ENCODE data around the gene CRIP1.

CRIP1 gene, protein sequence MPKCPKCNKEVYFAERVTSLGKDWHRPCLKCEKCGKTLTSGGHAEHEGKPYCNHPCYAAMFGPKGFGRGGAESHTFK

DNA sequence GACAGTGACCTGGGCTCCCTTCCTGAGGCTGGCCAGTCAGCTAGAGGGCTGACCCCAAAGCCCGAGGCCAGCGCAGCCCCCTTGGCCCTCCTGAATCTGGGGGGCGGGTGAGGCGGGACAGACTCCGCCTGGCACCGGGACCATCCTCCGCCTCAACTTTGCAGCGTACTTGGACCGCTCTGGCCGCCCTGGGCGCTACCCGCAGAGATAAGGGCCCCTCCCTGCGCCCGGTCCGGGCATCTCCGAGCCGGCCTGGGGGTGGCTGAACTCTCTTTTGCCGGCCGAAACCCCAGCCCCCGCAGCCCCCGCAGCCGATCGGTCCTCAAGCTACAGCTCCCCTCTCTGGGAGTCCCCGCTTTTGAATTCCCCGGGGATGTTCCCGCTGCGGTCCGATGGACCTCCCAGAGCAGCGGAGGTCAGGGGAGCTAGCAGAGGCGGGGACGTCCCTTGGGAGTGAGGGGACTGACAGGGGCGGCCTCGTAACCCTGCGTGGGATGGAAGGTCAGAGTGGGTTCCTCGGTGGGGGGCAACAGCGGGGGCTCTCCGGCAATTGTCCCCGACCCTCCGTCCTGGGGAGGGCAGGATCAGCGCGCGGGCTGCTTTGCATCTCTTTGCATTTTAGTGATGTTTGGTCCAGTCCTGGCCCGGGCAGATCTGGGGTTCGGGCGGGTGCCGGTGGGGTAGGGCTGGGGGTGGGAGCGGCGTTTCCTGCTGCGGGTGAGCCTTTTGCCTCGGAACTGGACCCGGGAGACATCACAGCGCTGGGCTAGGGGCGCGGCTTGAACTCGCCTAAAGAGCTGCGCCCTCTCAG lies at the start of gene CRIP1:
Gene CRIP1 (plus strand): TSS at position 724 of the 811 bp plus-strand sequence. CDS start 374 bp downstream, outside the sequence.
- no peak for DNase-seq (ENCODE audit: low read depth)

DNA sequence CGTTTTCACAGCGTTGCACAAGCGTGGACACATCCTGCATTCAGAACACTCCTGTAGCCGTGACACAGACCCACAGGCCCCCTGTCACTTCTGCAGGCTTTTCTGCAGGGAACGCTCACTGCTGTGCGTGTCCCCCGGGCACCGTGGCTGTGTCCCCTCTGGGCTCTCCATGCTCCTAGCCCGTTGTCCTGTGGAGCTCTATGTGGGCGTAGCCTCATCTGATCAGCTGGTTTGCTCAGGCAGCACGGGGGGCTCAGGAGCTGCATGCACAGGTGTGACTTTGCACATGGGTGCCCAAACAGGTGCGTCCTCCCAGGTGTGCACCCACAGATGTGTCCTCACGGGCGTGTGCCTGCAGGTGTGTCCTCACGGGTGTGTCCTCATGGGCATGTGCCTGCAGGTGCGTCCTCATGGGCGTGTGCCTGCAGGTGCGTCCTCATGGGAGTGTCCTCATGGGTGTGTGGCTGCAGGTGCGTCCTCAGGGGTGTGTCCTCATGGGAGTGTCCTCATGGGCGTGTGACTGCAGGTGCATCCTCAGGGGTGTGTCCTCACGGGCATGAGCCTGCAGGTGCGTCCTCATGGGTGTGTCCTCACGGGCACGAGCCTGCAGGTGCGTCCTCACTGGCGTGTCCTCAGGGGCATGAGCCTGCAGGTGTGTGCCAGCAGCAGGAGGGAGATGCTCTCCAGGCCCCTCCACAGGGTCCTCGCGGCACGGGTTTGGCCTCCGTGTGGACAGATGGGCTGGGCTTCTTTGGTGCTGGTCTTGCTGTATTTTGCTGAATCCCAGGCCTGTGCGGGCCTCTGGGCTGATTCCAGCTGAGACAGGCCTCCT lies 49.6 kb upstream of the CRIP1 start:
- DNase-seq (ENCODE audit: low read depth) = no peak

DNA sequence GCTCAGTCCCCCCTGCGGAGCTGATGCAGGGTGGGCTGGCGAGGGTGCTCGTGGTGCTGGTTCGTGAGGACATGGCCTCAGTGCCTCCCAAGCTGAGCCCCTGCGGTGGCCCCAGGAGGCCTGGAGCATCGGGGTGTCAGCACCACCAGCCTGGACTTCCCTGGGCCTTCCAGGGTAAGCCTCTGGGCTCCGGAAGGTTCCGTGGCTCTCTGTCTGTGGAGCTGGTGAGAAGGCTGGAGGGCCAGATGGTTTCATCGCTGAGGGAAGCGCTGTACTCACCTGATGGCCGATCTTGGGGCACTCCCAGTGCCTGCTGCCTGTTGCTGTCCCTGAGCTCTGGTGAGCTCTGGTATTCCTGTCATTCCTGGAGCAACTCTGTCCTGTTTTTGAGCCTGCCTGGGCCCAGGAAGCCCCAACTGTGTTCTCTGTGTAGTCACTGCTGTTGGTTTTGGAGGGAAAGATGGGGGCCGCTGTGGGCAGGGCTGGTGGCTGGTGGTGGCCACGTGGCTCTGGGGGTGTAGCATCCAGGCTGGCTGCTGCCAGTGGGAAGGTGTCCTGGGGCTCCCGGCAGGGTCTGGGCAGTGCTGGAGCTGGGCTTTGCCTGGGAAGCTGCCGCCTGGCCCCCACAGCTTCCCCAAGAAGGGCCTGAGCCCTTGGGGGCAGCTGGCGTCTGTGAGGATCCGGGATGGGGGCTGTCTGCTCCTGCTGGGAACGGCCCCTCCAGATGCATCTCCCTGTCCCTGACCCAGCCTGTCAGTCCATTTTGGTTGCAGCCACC lies 48.8 kb upstream of the CRIP1 start:
- DNase-seq (ENCODE audit: low read depth) = no peak

DNA sequence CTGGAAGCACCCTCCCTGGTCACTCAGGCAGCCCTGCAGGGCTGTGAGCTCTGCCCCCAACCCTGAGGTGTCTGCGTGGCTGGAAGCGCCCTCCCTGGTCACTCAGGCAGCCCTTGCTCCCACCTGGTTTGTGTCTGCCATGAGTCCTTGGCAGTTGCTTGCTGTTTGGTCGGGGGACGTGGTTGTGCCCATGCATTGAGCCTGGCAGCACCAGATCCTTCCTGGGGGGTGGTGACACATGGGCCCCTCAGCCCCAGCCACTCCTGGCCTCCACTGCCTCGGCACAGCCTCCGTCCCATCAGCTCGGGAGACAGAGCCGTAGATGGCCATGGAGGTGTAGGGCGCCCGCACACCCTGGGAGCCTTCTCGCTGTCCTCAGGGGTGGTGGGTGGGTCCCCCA lies 47.5 kb upstream of the CRIP1 start:
- DNase-seq (ENCODE audit: low read depth) = no peak

DNA sequence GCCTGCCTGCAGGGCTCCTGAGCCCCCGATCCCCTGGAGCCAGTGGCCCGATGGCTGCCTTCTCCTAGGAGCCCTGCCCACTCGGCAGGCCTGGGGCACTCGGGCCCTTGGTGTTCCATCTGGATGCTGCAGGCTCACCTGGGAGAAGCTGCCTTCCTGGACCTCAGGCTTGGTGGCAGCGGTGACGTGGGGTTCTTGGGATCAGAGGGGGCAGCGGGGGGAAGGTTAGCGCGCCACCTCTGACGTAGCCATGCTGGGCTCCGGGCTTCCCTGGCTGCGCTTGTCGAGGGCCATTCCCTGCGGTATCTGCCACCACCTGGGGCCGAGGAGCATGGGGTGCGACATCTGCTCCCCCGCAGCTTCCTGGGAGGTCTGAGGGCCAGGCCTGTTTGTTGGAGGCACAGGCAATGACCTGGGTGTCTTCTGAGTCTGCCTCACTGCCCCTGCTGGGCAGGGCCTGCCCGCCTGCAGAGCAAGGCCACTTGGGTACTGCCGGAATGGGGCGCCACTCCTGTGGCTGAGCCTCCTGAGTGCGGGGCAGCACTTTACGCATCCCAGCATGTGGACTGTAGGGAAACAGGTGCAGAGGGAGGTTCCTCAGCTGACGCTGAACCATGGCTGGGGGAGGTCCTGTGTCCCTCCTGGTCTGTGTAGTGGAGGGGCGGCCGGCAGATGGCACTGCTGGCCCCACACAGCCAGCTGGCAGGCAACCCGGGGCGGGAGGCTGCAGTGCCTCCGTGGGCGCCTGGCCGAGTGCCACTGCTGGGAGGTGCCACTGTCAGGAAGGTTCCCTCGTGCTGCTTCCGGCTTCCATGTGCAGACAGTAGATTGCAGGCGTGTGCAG lies 46.8 kb upstream of the CRIP1 start:
- DNase-seq (ENCODE audit: low read depth) = no peak

DNA sequence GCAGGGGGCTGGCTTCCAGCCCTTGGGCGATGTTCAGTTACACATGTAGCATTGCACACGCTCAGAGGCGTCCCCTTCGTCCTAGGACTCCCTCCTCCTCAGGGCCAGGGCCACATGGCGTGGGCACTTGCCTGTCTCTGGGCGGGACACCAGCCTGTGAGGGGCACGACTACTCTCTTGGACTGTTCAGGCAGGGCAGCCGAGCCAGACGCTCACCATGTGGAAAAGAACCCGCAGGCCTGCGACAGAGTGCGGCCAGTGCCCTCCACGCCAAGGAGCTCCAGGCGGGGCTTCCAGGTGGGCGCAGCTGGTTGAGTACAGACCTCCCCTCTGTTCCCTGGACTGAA lies 46.2 kb upstream of the CRIP1 start:
- DNase-seq (ENCODE audit: low read depth) = no peak

DNA sequence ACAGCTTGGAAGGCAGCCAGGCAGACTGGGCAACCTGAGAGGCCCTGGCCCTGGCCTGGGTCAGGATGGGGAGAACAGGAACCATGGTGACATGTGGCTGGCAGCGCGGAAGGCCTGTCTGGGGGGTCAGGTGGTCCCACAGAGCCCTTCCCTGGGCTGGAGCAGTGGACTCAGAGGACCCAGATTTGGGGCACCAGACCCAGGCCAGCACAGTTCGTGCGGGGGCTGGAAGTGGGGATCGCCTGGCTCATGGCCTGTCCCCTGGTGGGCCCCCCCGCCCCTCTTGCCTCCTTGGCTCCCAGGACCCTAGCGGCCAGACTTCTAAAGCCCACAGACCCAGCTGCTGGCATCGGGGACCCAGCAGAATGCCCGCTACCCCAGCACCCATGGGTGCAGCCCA lies 45.7 kb upstream of the CRIP1 start:
- DNase-seq (ENCODE audit: low read depth) = no peak

DNA sequence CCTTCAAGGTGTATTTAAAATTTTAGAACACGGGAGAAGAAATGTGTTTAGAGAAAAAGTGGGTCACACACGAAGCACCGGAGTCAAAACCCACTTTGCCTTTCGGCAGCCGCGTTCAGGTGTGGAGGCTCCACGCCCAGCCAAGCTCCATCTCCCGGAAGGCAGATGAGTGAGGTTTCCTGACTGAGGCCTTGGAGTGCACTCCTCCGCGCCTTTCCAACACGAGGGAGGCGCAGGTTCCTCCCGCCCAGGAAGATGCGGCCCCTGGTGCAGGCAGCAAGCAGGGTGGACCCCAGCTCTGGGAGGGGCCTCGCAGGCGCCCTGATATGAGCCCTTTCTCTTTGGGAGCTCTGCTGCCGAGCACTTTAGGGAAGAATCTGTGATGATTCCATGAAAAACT lies 44.6 kb upstream of the CRIP1 start:
- no peak for DNase-seq (ENCODE audit: low read depth)

DNA sequence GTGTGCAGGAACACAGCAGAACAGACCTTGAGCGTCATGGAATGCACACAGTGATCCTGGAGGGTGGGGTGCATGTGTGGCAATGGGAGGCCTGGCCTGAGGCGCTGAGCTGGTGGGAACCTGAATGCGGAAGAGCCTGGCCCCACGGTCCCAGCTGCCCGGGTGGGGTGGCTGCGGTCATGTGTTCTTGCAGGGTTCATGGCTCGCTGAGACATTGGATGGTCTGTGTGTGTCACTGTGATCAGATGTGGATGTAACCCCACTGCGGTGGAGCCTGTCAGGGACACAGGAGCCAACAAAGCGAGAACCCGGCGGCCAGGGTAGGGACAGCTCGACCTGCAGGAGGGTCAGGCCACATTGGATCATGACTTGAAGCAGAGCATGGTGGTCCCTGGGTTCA lies 43.9 kb upstream of the CRIP1 start:
- DNase-seq (ENCODE audit: low read depth) = no peak

DNA sequence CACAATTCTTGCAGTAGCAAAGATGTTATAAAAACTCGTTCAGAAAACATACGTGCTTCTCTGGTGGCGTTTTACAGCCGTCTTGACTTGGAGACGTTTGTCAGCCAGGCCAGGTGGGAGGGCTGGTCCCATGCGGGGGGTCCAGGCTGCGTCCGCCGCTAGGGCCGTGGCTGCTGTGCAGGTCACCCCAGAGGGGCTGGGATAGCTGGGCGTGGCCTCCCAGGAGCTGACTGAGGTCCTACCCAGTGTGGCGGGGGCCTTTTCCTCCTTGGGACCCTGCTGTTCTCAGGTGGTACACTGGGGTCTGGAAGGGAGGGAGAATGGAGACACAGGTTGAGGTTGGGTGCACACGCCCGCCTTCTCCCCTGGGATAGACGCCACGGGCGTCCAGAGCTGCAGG lies 41.8 kb upstream of the CRIP1 start:
- DNase-seq (ENCODE audit: low read depth) = no peak

DNA sequence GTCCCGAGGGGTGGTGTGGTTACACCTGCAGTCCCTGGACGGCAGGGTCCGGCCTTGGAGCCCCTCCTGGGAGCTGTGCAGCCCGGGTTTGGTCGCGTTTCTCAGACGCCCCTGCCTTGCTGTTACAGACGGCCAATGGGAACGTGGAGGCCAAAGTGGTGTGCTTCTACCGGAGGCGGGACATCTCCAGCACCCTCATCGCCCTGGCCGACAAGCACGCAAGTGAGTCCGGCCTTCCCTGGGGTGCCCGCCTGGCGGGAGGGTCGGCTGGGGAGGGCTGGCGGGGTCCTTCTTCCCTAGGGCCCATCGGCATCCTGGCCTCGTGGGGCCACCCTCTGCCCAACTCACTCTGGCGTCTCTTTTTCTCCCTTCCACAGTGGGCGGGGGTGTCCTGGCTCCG lies 41.4 kb upstream of the CRIP1 start:
- DNase-seq (ENCODE audit: low read depth) = no peak

DNA sequence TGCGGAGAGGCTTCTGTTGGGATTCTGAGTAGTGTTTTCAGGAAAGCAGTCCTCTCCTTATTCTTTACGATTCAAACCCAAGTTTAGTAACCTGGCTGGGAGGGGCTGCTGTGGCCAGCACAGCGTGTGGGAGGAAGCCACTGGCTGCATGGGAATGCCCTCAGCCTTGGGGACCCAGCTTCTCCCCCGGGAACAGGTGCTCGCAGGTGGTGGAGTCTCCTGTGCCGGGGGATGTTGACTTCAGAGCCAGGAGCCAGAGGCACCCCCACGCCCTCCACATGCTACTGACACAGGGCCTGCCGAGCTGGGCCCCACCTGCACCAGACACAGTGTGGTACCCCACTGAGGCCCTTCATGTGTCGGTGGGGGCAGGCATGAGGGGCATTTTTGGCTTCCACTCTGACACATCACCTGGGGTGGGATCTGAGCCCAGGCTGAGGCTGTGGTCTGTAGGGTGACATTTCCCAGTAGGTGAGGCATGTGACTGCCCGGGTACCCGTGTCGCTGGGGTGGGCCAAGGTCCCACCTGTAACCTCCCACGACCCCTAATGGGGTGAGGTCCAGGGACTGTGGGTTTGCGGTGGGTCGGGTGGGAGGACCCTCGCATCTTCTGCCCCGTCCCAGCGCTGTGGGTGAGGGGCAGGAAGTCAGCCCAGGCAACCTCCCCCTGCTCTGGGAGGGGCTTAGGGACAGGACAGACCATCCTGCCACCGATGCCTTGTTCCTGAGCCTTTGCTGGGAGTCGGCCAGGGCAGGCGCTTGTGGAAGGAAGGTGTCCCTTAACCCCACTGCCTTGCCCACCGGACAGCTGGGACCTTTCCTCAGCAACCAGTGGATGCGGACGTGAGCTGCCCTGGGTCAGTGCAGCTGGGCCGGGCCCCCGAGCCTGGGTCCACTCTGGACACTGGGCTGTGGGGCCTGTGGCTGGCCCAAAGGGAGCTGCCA lies 40.5 kb upstream of the CRIP1 start:
- no peak for DNase-seq (ENCODE audit: low read depth)

DNA sequence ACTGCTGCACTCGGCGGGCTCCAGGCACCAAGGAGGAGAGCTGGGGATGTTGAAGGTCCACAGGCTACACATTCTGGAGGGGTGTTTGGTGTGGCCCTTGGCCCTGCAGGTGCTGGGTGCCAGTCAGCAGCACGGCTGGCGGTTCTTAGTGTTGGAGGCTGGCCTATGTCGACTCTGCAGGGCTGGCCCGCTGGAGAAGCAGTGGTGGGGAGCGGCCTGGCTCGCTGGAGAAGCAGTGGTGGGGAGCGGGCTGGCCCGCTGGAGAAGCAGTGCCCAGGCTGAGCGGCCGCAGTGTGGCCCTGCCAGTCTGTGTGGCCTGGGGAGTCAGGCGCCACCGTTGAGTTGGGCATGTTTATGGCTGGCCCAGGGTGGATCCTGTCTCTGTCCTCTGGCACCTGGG lies 39.7 kb upstream of the CRIP1 start:
- no peak for DNase-seq (ENCODE audit: low read depth)

DNA sequence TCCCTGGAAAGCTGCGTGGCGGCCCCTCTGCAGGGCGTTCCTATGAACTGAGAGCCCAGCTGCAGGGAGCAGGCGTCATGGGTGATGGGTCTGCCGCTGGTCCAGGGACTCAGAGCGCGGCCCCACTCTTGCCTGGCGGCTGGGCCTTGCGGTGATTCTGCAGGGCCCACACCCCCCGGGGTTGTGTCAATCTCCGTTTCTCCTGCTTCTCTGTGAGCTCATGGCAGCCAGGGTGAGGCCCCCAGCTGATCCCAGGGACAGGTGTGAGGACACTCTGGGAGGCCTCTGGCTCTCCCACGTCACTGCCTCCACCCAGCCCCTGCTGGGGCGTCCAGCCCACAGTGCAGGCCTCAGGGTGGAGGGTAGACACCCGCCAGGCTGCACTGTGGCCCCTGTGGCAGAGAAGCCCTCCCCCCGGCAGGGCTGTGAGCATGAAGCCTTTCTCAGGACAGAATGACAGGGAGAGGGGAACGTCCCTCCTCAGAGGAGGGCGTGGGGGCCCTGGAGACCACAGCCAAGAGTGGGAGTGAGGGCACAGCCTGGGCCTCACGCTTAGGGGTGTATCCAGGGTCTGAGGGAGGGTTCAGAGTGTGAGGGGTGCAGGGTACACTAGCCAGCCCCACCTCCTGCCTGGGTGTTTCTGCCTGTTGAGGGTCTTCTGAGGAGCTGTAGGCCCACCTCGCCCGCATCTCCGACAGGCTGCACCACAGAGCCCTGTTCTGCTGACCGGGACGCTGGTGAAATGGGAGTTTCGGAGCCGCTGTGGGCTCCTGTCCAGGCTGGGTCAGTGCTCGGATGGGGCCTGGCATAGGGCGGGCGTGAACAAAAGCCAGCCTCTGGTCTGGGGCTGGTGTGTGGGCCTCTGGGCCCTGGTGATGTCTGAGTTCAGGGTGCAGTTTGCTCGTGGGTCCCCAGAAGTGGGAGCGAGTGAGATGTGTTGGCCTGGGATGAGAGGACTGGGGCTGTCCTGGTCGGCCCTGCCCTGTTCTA lies 38.7 kb upstream of the CRIP1 start:
- no peak for DNase-seq (ENCODE audit: low read depth)

DNA sequence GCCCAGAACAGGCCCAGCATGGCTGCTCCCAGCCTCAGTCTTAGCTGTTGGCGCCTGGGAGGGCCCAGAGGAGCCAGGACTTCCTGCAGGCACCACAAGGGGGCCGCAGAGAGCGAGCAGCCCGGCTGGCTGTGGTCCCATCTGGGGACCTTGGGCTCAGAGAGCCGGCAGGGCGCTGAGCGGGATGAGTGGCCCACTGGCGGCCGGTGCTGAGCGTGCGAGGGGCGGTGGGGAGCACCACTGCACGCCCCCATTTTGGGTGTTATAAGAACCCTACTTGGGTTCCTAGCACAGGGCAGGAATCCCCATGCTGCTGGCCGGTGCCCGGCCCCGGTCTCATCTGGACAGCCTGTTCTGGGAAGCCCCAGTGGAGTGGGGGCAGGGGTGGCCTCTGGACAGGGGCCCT lies 38.0 kb upstream of the CRIP1 start:
- DNase-seq (ENCODE audit: low read depth) = no peak

DNA sequence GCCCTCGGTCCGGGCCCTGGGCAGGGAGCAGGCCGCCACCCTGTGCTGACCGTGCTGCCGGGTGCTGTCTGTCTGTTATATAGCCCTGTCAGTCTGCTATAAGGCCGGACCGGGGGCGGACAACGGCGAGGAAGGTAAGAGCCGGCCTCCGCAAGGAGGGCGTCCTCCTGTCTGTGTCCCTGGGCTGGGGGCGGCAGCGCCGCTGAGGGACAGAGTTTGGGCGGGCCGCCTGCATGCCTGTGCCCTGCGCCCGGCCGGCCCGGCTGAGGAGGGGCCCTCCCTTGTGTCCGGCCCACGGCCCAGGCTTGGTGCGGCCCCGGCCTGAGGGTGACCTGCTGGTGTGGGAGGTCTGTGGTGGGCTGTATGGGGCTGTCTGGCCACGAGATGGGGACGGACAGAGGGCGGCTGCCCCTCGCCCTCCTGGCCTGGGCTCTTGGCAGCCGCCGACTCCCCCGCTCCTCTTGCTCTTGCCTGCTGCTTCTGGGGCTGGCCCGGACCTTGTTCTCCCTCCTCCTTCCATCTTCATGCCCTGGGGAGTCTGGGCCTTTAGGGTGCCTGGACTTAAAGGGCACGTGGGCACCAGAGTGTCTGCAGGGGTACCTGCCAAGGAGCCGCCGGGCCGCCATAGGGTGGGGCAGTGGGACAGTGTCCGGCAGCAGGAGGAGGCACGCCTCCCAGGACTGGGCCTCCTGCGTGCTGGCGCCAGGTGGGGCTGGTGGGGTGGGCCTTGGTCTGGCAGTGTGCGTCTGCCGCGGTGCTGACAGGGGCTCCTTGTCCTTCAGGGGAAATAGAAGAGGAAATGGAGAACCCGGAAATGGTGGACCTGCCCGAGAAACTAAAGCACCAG lies 37.2 kb upstream of the CRIP1 start:
- DNase-seq (ENCODE audit: low read depth) = no peak

DNA sequence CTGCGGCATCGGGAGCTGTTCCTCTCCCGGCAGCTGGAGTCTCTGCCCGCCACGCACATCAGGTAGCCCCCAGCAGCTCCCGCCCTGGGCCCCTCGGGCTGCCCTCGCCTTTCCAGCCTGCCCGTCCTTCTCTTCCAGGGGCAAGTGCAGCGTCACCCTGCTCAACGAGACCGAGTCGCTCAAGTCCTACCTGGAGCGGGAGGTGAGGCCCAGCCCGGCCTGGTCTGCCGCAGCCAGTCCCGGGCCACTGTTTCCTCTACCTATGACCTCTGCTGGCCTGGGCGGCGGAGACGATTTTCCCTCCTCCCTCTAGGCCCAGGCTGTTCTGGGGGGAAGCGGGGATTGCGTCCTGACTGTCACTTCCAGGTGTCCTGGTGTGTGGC lies 36.6 kb upstream of the CRIP1 start:
- DNase-seq (ENCODE audit: low read depth) = no peak
